Endothelial cell of umbilical vein (primary cell): ENCODE measurements around the gene ARNT2.

Experiments
- EZH2 ChIP-seq: IDR thresholded peaks from 2 replicates; pipeline ENCODE4 v1.6.1; 2012; ENCODE audit warnings: borderline replicate concordance, low read depth, mild to moderate bottlenecking, moderate library complexity, low read length, inconsistent platforms; ENCODE audit not compliant: severe bottlenecking
- FOS ChIP-seq: IDR thresholded peaks from 2 replicates; pipeline ENCODE4 v1.6.1; 2011; ENCODE audit warnings: mild to moderate bottlenecking, low read length, moderate library complexity, borderline replicate concordance; ENCODE audit not compliant: insufficient read depth
- GATA2 ChIP-seq: IDR thresholded peaks from 2 replicates; pipeline ENCODE4 v1.7.0; 2011; ENCODE audit warnings: low read depth, mild to moderate bottlenecking, moderate library complexity, mixed read lengths, low read length; ENCODE audit not compliant: insufficient read length, insufficient read depth
- JUN ChIP-seq: IDR thresholded peaks from 2 replicates; pipeline ENCODE4 v1.6.1; 2011; ENCODE audit warnings: borderline replicate concordance, low read depth; ENCODE audit not compliant: insufficient read length, insufficient read depth
- MYC ChIP-seq: IDR thresholded peaks from one replicate; pipeline ENCODE4 v1.6.1; 2011; ENCODE audit warnings: mild to moderate bottlenecking, low read depth, low read length
- POLR2A ChIP-seq: IDR thresholded peaks from 2 replicates; pipeline ENCODE4 v1.6.1; 2012; ENCODE audit warnings: low read depth, mild to moderate bottlenecking, control low read depth, low read length
- POLR2AphosphoS5 ChIP-seq: IDR thresholded peaks from 2 replicates; pipeline ENCODE4 v1.6.1; 2012; ENCODE audit warnings: low read depth, mild to moderate bottlenecking, control low read depth, low read length, moderate library complexity; ENCODE audit not compliant: insufficient read depth
- TF ChIP-seq, protein P1 (sequence below), 2 donors: IDR thresholded peaks; 1 replicate in 1 of 2; 2 replicates in 1 of 2; pipeline ENCODE4 v1.5.1; 2011; ENCODE audit warnings: low read length in 2 of 2, mild to moderate bottlenecking in 2 of 2, moderate library complexity in 2 of 2, control low read depth in 1 of 2, inconsistent platforms in 1 of 2, low read depth in 1 of 2; ENCODE audit not compliant: insufficient read depth in 1 of 2; ENCODE audit errors: extremely low read depth in 1 of 2
- TF ChIP-seq, protein P2 (sequence below): IDR thresholded peaks from 2 replicates; pipeline ENCODE4 v1.6.1; 2011; ENCODE audit not compliant: insufficient read depth, insufficient read length

- TF ChIP-seq, protein P1, sequence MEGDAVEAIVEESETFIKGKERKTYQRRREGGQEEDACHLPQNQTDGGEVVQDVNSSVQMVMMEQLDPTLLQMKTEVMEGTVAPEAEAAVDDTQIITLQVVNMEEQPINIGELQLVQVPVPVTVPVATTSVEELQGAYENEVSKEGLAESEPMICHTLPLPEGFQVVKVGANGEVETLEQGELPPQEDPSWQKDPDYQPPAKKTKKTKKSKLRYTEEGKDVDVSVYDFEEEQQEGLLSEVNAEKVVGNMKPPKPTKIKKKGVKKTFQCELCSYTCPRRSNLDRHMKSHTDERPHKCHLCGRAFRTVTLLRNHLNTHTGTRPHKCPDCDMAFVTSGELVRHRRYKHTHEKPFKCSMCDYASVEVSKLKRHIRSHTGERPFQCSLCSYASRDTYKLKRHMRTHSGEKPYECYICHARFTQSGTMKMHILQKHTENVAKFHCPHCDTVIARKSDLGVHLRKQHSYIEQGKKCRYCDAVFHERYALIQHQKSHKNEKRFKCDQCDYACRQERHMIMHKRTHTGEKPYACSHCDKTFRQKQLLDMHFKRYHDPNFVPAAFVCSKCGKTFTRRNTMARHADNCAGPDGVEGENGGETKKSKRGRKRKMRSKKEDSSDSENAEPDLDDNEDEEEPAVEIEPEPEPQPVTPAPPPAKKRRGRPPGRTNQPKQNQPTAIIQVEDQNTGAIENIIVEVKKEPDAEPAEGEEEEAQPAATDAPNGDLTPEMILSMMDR (IDR thresholded peaks at IDR 0.05; ENCODE audit: extremely low read depth in 1 of 2, insufficient read depth in 1 of 2, low read depth in 1 of 2, low read length in 2 of 2), result no peak
- TF ChIP-seq, protein P2, sequence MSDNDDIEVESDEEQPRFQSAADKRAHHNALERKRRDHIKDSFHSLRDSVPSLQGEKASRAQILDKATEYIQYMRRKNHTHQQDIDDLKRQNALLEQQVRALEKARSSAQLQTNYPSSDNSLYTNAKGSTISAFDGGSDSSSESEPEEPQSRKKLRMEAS, result no peak
- TF ChIP-seq POLR2A (no peak), POLR2AphosphoS5 (no peak), MYC (no peak), JUN (no peak), EZH2 (no peak), FOS (no peak), GATA2 (no peak)
Measured at GRCh38 chr15:80508783-80509182, 104.6 kb downstream of the ARNT2 start.
